ENCODE measurements around the gene TSKS. TPM values are rescaled to one million over a fixed set of nuclear protein-coding genes. Genes with fewer than 3 reads are reported as not detected.

TSKS gene
- total RNA-seq, 5 donors from 2014 or later (not counting 1 experiment from before 2014, with no cell fraction given), result 0.23 to 4.1 (median 2.1) TPM

DNA sequence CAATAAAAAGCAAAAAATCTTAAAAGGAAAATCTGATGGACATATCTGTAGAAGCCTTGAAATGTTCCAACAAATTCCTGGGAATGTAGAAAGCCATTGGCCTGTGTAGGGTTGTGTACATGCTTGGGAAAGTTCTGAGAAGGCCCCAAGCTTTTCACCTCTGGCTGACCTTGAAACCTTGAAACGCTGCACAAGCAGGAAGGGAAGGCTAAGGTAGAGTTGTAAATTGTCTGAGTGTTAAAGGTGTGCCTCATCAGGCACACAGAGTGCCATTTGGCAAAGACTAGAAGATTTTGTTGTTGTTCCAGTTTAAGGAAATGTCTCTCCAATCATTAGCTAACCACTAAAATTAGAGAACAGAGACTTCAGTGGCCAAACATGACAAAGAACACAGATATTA is 10.4 kb downstream of the TSKS start:
- Mint-ChIP-seq H3K4me1 (no peaks in the 10 kb centered on the region), H3K27ac (no peak overlapping the region), H3K4me3 (no peak overlapping the region), H3K36me3 (no peaks in the 10 kb centered on the region), H3K9me3 (no peaks in the 10 kb centered on the region), H3K27me3 (no peaks in the 10 kb centered on the region)
- no peaks in the 10 kb centered on the region for H3K4me1 ChIP-seq (ENCODE audit: control insufficient read depth in 1 of 2, extremely low read depth in 1 of 2, insufficient read depth in 2 of 2, low read length in 2 of 2)
- POLR2A ChIA-PET, result interaction anchor here in 1 of 2 donors (0.6 kb wide), 1 partner anchor 14 kb away, joined by 4 read pairs; the partner anchor contains the start of gene AP2A1
- H3K4me3 ChIP-seq (ENCODE audit: control insufficient read depth in 1 of 2, extremely low read depth in 1 of 2, low read length in 1 of 2), result no peak overlapping the region
- H3K9me3 ChIP-seq, result no peaks in the 10 kb centered on the region
- WGBS (ENCODE audit: insufficient coverage), result no CpG with 5 or more reads among the region's 1 CpG
- peaks cover 0 to 6% of the 10 kb centered on the region in 2 experiments for H3K27me3 ChIP-seq (replicated peaks in 1 of 2; ENCODE audit: control insufficient read depth in 2 of 2, extremely low read depth in 1 of 2, insufficient read depth in 2 of 2, low read length in 1 of 2)
- H3K27ac ChIP-seq (ENCODE audit: low read length), result no peak overlapping the region
- DNase-seq (no peak), ATAC-seq (replicated peaks in 1 of 4) (no peak)
- CTCF ChIA-PET, result no interaction called here
- no peaks in the 10 kb centered on the region for H3K36me3 ChIP-seq (ENCODE audit: control insufficient read depth in 2 of 2, extremely low read depth in 1 of 2, insufficient read depth in 1 of 2, low read length in 1 of 2)

- H3K4me1 Mint-ChIP-seq, result no peaks in the 10 kb centered on the region
- H3K9me3 ChIP-seq, result no peaks in the 10 kb centered on the region
- WGBS (ENCODE audit: insufficient coverage), result no CpG with 5 or more reads among the region's 1 CpG
- ChIA-PET CTCF (no interaction called here), POLR2A (no interaction called here)
- no peak overlapping the region for H3K27ac ChIP-seq (ENCODE audit: low read length)
- no peak overlapping the region for H3K27ac Mint-ChIP-seq
- no peak for ATAC-seq (replicated peaks in 1 of 4)
- no peaks in the 10 kb centered on the region for H3K27me3 Mint-ChIP-seq
- peaks cover 0 to 8% of the 10 kb centered on the region in 2 experiments for H3K27me3 ChIP-seq (replicated peaks in 1 of 2; ENCODE audit: control insufficient read depth in 2 of 2, extremely low read depth in 1 of 2, insufficient read depth in 2 of 2, low read length in 1 of 2)
- no peaks in the 10 kb centered on the region for H3K9me3 Mint-ChIP-seq
- H3K4me3 Mint-ChIP-seq, result no peak overlapping the region
- H3K36me3 ChIP-seq (ENCODE audit: control insufficient read depth in 2 of 2, extremely low read depth in 1 of 2, insufficient read depth in 1 of 2, low read length in 1 of 2), result no peaks in the 10 kb centered on the region
- H3K4me1 ChIP-seq (ENCODE audit: control insufficient read depth in 1 of 2, extremely low read depth in 1 of 2, insufficient read depth in 2 of 2, low read length in 2 of 2), result no peaks in the 10 kb centered on the region
- DNase-seq, result no peak
- no peak overlapping the region for H3K4me3 ChIP-seq (ENCODE audit: control insufficient read depth in 1 of 2, extremely low read depth in 1 of 2, low read length in 1 of 2)
- no peaks in the 10 kb centered on the region for H3K36me3 Mint-ChIP-seq
Observed at GRCh38 chr19:49749771-49750170, 13.3 kb downstream of the TSKS start.

- no peaks in the 10 kb centered on the region for H3K4me1 ChIP-seq (ENCODE audit: control insufficient read depth in 1 of 2, extremely low read depth in 1 of 2, insufficient read depth in 2 of 2, low read length in 2 of 2)
- WGBS (ENCODE audit: insufficient coverage), result 93% methylated on average over 4 of the region's 6 CpGs
Observed at GRCh38 chr19:49749055-49749716, 13.9 kb downstream of the TSKS start.

GRCh38 chr19:49746206-49746958 is 16.7 kb downstream of the TSKS start:
- Mint-ChIP-seq H3K9me3 (no peaks in the 10 kb centered on the region), H3K4me1 (no peaks in the 10 kb centered on the region), H3K27me3 (no peaks in the 10 kb centered on the region), H3K27ac (no peak overlapping the region), H3K36me3 (no peaks in the 10 kb centered on the region), H3K4me3 (peak overlapping the region in 1 of 3 donors; percentile 9)
- peak in 32 of 35 experiments; percentile 12 to 71 (median 44) for DNase-seq
- Histone ChIP-seq H3K27ac (ENCODE audit: low read length) (no peak overlapping the region), H3K4me1 (ENCODE audit: control insufficient read depth in 1 of 2, extremely low read depth in 1 of 2, insufficient read depth in 2 of 2, low read length in 2 of 2) (no peaks in the 10 kb centered on the region), H3K27me3 (replicated peaks in 1 of 2; ENCODE audit: control insufficient read depth in 2 of 2, extremely low read depth in 1 of 2, insufficient read depth in 2 of 2, low read length in 1 of 2) (peaks cover 0 to 8% of the 10 kb centered on the region in 2 experiments), H3K4me3 (ENCODE audit: control insufficient read depth in 1 of 2, extremely low read depth in 1 of 2, low read length in 1 of 2) (no peak overlapping the region), H3K9me3 (no peaks in the 10 kb centered on the region), H3K36me3 (ENCODE audit: control insufficient read depth in 2 of 2, extremely low read depth in 1 of 2, insufficient read depth in 1 of 2, low read length in 1 of 2) (no peaks in the 10 kb centered on the region)
- POLR2A ChIA-PET, result no interaction called here
- CTCF ChIA-PET, result no interaction called here
- WGBS (ENCODE audit: insufficient coverage), result 51% methylated on average over 31 of the region's 52 CpGs
- peak in 2 of 4 experiments; percentile 40 to 84 for ATAC-seq (replicated peaks in 1 of 4)

More at GRCh38 chr19:49749055-49749716, 13.9 kb downstream of the TSKS start:
- H3K4me1 Mint-ChIP-seq, result no peaks in the 10 kb centered on the region
- CTCF ChIA-PET, result no interaction called here
- no peak overlapping the region for H3K4me3 ChIP-seq (ENCODE audit: control insufficient read depth in 1 of 2, extremely low read depth in 1 of 2, low read length in 1 of 2)
- H3K27me3 ChIP-seq (replicated peaks in 1 of 2; ENCODE audit: control insufficient read depth in 2 of 2, extremely low read depth in 1 of 2, insufficient read depth in 2 of 2, low read length in 1 of 2), result peaks cover 0 to 8% of the 10 kb centered on the region in 2 experiments
- H3K27me3 Mint-ChIP-seq, result no peaks in the 10 kb centered on the region
- no peak for DNase-seq
- H3K4me3 Mint-ChIP-seq, result no peak overlapping the region
- no peaks in the 10 kb centered on the region for H3K36me3 ChIP-seq (ENCODE audit: control insufficient read depth in 2 of 2, extremely low read depth in 1 of 2, insufficient read depth in 1 of 2, low read length in 1 of 2)
- H3K9me3 ChIP-seq, result no peaks in the 10 kb centered on the region
- no peaks in the 10 kb centered on the region for H3K9me3 Mint-ChIP-seq
- no peak overlapping the region for H3K27ac ChIP-seq (ENCODE audit: low read length)
- H3K27ac Mint-ChIP-seq, result no peak overlapping the region
- ATAC-seq (replicated peaks in 1 of 4), result no peak
- POLR2A ChIA-PET, result no interaction called here
- H3K36me3 Mint-ChIP-seq, result no peaks in the 10 kb centered on the region

DNA sequence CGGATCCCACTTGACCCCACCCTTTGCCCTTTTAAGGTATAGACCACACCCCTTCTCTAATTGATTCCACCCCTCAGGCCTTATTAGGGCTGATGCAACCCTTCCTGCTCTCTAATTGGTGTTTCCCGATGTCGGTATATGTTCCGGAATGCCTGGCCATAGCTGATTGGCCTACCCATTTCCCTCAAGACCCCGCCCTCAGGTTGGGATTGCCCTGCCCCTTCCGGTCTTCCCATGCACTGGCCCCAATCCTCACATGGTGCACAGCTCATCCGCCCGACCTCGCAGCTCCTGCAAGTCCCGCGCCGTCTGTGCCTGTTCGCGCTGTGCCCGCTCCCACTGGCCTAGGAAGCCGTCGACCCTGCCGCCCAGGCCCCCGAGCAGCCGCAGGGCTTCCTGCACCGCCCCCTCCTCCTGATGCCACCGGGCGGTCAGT is 18.1 kb downstream of the TSKS start:
- Histone ChIP-seq H3K36me3 (ENCODE audit: control insufficient read depth in 2 of 2, extremely low read depth in 1 of 2, insufficient read depth in 1 of 2, low read length in 1 of 2) (no peaks in the 10 kb centered on the region), H3K27me3 (replicated peaks in 1 of 2; ENCODE audit: control insufficient read depth in 2 of 2, extremely low read depth in 1 of 2, insufficient read depth in 2 of 2, low read length in 1 of 2) (peaks cover 0 to 8% of the 10 kb centered on the region in 2 experiments), H3K9me3 (no peaks in the 10 kb centered on the region), H3K4me1 (ENCODE audit: control insufficient read depth in 1 of 2, extremely low read depth in 1 of 2, insufficient read depth in 2 of 2, low read length in 2 of 2) (no peaks in the 10 kb centered on the region), H3K4me3 (ENCODE audit: control insufficient read depth in 1 of 2, extremely low read depth in 1 of 2, low read length in 1 of 2) (no peak overlapping the region), H3K27ac (ENCODE audit: low read length) (no peak overlapping the region)
- Mint-ChIP-seq H3K4me3 (no peak overlapping the region), H3K9me3 (no peaks in the 10 kb centered on the region), H3K27ac (no peak overlapping the region), H3K27me3 (no peaks in the 10 kb centered on the region), H3K4me1 (no peaks in the 10 kb centered on the region), H3K36me3 (no peaks in the 10 kb centered on the region)
- 94% methylated on average over 12 of the region's 23 CpGs for WGBS (ENCODE audit: insufficient coverage)
- ATAC-seq (replicated peaks in 1 of 4) (no peak), DNase-seq (no peak)
- ChIA-PET POLR2A (interaction anchor here in 1 of 2 donors (0.6 kb wide), 1 partner anchor 1644 kb away, joined by 5 read pairs; no protein-coding TSS in a partner anchor), CTCF (no interaction called here)

GRCh38 chr19:49741210-49741844 is 21.8 kb downstream of the TSKS start:
- WGBS (ENCODE audit: insufficient coverage), result 91% methylated on average over 7 of the region's 9 CpGs
- no peaks in the 10 kb centered on the region for H3K36me3 Mint-ChIP-seq
- no peak overlapping the region for H3K4me3 Mint-ChIP-seq
- H3K4me3 ChIP-seq (ENCODE audit: control insufficient read depth in 1 of 2, extremely low read depth in 1 of 2, low read length in 1 of 2), result no peak overlapping the region
- H3K4me1 ChIP-seq (ENCODE audit: control insufficient read depth in 1 of 2, extremely low read depth in 1 of 2, insufficient read depth in 2 of 2, low read length in 2 of 2), result peaks cover 0 to 10% of the 10 kb centered on the region in 2 experiments
- POLR2A ChIA-PET, result no interaction called here
- H3K27ac ChIP-seq (ENCODE audit: low read length), result no peak overlapping the region
- H3K27me3 ChIP-seq (replicated peaks in 1 of 2; ENCODE audit: control insufficient read depth in 2 of 2, extremely low read depth in 1 of 2, insufficient read depth in 2 of 2, low read length in 1 of 2), result peaks cover 0 to 4% of the 10 kb centered on the region in 2 experiments
- no peak overlapping the region for H3K27ac Mint-ChIP-seq
- H3K9me3 ChIP-seq, result no peaks in the 10 kb centered on the region
- H3K36me3 ChIP-seq (ENCODE audit: control insufficient read depth in 2 of 2, extremely low read depth in 1 of 2, insufficient read depth in 1 of 2, low read length in 1 of 2), result no peaks in the 10 kb centered on the region
- no peaks in the 10 kb centered on the region for H3K27me3 Mint-ChIP-seq
- no peak for DNase-seq
- CTCF ChIA-PET, result interaction anchor here (0.6 to 0.7 kb wide), 2 partner anchors 11 to 254 kb away, joined by 4 to 6 read pairs; partner anchors contain the start of gene RPL13A (in 1 of the 2)
- H3K4me1 Mint-ChIP-seq, result peaks cover 4 to 5% (median 5%) of the 10 kb centered on the region in 3 donors
- ATAC-seq (replicated peaks in 1 of 4), result no peak
- no peaks in the 10 kb centered on the region for H3K9me3 Mint-ChIP-seq
